GM13977 (cell line): ENCODE measurements around the gene NOSIP.

Experiments used
- DNase-seq: peaks from one replicate; pipeline ENCODE4 v3.0.0; 2012; ENCODE audit warnings: low spot score
- CTCF ChIP-seq: IDR thresholded peaks from 2 replicates; pipeline ENCODE4 v1.5.1; 2012; ENCODE audit warnings: mild to moderate bottlenecking, control low read depth; ENCODE audit not compliant: insufficient read depth; ENCODE audit errors: extremely low read depth, missing control alignments
- in situ Hi-C: fragments of 300-500 bp; cut with MboI; formaldehyde crosslinking; loops from one replicate; pipeline ENCODE4 v1.12.0; 2022; ENCODE audit warnings: low sequenced_read_pairs, low pct_unique_long_range_greater_than_20kb, mixed read lengths, inconsistent platforms; ENCODE audit not compliant: unreplicated experiment

Gene NOSIP

GRCh38 chr19:49512970-49513745 is 67.2 kb downstream of the NOSIP start:
- DNase-seq = peak; percentile 62
- in situ Hi-C loops = no loop called here
- TF ChIP-seq CTCF = no peak

- no peak for TF ChIP-seq CTCF
- DNase-seq = no peak
- in situ Hi-C loops = no loop called here
These were observed 72.4 kb downstream of the NOSIP start for GRCh38 chr19:49507803-49508494.

DNA sequence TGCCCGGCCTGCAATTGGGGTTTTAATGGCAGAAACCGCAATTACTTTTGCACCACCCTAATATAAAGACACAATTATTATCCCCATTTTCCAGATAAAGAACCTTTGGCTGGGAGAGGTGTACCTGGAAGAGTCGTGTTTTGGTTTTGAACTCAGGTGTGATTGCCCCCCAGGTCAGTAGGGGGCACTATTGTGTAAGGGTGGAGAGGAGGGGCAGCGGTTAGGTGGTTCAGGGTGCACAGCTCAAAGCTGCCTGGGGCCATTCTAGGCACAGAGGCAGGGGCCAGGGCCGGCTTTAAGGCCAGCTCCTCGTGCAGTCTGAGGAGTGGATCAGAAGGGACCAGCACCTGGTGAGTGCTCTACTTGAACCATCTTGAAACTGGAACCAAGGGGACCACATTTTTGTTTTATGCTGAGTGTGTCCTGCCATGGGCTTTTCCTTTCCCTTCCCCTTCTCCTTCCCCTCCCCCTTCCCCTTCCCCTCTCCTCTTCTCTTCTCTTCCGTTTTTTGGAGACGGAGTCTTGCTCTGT is 73.7 kb downstream of the NOSIP start:
- peak; percentile 89 for TF ChIP-seq CTCF
- peak; percentile 85 for DNase-seq
- in situ Hi-C loops = no loop called here
